GM21526 (cell line): ENCODE results near the gene EFS.
"Not testable (repeated sequence)": the region's sequence is repeated elsewhere in the genome, so short reads cannot be mapped to it uniquely, and the experiment has no call there.

Experiments
- ATAC-seq: cut with Tn5 transposase; IDR thresholded peaks from one replicate; pipeline ENCODE4 v1.9.1; 2021; ENCODE audit warnings: moderate library complexity; ENCODE audit not compliant: unreplicated experiment, low FRiP score

Gene EFS

GRCh38 chr14:23399591-23399990 is 34.6 kb upstream of the EFS start:
- ATAC-seq: no peak

DNA sequence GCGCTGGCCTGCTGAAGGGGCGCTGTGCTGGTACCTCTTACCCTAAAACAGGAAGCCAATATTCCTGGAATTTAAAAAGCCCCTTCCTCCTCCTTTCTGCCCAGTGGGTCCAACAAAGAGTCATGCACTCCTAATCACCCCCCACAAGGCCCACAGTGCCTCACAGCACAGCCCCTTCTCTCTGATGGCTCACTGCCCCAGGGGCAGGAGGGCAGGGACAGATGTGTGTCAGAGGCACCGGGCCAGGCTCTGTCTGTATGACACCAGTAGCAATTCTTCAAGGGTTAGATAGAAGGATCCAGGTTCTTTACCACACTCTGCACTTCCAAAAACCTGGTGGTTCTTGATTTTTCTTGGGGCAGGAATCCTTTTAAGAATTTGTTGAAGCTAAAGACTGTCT is 34.2 kb upstream of the EFS start:
- ATAC-seq: no peak

DNA sequence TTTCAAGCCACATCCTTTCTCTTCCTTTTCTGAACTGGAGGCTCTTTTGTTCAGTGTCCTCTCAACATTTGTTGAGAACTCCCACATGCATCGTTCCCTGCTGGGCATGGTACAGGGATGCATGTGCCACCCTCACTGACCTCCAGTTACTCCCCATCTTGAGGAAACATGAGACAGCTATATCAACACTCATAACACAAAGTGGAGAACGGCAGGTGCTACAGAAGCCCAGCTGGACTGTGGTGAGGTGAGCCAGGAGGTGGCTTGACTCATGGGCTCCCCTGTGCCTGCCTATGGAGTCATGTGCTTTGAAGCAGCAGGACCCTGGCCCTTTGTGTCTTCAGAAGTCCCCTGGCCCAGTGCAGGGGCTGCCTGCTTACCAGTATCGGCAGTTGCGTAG is 33.4 kb upstream of the EFS start:
- ATAC-seq: no peak

- ATAC-seq: no peak
These were observed 31.9 kb upstream of the EFS start for GRCh38 chr14:23396781-23397407.

DNA sequence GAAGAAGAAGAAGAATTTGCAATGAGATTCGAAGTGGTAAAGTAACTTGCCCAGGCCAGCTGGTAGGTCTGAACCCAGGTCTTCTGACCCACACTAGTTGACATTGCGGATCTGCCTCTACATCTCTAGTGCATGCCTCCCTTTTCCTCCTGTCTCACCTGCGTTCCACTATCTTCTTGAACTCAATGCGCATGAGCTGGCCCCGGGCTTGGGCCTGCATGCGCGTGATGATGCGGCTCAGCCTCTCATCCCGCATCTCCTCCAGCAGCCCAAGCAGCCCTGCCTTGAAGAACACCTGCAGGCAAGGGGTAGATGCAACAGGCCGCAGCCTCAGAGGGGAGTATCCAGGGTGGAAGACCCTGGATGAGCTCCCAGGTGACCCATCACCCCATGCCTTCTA is 31.2 kb upstream of the EFS start:
- no peak for ATAC-seq

GRCh38 chr14:23392613-23393012 is 27.6 kb upstream of the EFS start:
- ATAC-seq: no peak

DNA sequence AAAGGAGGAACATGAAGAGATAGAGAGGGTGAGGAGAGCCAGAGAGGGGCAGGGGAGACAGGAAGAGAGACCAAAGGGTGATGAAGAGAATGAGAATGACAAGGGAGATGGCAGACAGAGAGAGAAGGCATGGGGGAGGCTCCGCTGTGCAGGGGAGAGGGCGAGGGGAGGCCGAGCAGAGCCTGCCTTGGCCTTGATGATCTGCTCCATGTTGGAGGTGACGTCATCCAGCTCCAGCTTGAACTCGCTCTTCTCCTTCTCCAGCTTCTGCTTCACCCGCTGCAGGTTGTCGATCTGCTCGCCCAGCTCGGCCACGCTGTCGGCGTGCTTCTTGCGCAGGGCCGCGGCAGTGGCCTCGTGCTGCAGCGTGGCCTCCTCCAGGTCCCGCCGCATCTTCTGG is 24.9 kb upstream of the EFS start:
- not testable (repeated sequence) for ATAC-seq

DNA sequence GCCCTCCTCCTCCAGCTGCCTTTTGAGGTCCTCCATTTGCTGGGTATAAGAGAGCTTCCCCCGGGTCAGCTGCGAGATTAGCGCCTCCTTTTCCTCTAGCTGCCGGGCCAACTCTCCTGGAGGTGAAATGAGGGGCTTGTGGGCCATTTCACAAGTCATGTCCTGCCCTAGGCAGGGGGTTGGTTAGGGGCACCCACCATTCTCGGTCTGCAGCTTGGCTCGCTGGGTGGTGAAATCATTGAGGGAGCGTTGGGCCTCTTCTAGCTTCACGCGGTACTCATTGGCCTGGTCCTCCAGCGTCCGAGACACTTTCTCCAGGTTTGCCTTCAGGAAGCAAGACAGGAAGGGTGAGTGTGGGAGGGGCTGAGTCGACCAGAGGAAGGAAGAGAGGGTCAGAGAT is 24.4 kb upstream of the EFS start:
- no peak for ATAC-seq

GRCh38 chr14:23388996-23389395 is 24.0 kb upstream of the EFS start:
- ATAC-seq: no peak

DNA sequence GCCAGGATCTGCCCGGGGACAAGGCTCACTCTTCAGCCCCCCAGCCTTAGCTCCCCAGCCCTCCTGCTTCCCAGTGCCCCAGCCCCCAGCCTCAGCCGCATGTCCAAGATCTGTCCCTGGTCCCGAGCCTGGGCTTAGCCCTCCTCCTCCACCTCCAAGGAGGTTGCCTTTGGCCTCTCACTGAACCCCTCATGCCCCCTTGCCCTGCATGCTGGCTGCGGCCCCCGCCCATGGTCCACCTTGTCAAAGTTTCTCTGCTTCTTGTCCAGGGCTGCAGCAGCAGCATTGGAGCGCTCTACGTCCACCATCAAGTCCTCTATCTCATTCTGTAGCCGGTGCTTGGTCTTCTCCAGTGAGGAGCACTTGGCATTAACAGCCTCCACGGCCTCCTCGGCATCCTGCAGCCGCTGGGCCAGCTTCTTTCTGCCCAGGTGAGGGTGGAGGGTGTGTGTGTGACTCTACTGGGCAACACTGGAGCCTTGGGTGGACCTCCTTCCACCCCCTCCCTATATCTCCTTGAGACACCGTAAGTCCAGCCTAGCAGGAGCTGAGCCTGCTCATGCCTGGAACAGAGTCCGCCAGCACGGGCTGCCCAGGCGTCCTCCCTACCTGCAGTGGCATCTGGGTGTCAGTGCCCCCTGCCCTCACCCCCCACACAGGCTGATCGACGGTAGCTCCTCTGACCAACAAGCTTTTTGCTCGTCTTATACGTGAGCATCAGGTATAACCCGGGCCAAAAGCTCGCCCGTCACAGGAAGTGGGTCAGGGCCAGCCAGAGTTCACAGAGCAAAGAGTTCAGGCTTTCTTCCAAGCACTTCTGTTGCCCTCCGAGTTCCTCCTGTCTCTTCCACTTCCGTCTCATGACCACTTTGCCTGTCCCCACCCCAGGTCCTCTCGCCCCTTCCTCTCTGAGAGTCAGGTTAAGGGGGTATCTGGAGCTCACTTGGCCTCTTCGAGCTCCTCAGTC is 23.2 kb upstream of the EFS start:
- no peak for ATAC-seq

DNA sequence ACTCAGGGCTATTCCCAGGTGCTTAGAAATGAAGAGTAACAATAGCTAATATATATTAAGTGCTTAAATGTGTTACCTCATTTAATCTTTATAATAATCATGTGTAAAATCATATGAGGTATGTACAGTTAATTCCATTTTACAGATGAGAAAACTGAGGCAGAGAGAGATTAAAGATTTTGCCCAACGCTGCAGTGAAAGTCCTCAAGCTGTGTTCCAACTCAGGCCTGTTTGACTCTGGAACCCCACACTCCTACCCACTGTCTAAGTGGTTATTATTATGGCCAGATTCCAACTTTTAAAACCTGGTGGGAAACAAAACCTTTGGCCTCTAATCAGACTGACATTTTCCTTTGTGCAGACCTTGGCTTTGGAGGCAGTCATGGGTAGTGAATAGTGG is 22.0 kb upstream of the EFS start:
- no peak for ATAC-seq

GRCh38 chr14:23386266-23386657 is 21.3 kb upstream of the EFS start:
- ATAC-seq: not testable (repeated sequence)

GRCh38 chr14:23385642-23386265 is 20.8 kb upstream of the EFS start:
- ATAC-seq: no peak

- no peak for ATAC-seq
These were observed 20.3 kb upstream of the EFS start for GRCh38 chr14:23385244-23385641.

DNA sequence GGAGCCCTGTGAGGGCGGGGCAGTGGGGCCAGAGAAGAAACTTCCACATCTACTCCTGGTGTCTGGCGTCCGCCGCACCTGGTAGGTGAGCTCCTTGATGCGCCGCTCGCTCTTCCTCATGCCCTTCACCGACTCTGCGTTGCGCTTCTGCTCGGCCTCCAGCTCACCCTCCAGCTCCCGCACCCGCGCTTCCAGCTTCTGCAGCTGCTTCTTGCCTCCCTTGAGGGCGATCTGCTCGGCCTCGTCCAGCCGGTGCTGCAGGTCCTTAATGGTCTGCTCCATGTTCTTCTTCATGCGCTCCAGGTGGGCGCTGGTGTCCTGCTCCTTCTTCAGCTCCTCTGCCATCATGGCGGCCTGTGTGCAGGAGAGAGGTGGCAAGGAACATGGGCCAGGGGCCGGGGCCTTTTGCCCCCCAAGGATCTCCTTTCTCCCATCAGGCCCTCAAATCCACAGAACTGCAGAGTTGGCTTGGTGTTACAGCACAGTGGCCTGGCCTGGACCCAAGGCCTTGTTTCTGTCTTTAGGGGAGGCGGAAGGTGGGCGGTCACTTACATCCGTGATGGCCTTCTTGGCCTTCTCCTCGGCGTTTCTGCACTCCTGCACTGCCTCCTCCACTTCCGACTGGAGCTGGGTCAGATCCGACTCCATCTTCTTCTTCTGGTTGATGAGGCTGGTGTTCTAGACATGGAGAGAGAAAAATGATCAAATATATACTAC is 19.6 kb upstream of the EFS start:
- ATAC-seq: no peak

GRCh38 chr14:23382731-23383440 is 17.9 kb upstream of the EFS start:
- no peak for ATAC-seq

- ATAC-seq: no peak
These were observed 17.3 kb upstream of the EFS start for GRCh38 chr14:23382276-23382675.

- no peak for ATAC-seq
These were observed 16.9 kb upstream of the EFS start for GRCh38 chr14:23381871-23382270.

DNA sequence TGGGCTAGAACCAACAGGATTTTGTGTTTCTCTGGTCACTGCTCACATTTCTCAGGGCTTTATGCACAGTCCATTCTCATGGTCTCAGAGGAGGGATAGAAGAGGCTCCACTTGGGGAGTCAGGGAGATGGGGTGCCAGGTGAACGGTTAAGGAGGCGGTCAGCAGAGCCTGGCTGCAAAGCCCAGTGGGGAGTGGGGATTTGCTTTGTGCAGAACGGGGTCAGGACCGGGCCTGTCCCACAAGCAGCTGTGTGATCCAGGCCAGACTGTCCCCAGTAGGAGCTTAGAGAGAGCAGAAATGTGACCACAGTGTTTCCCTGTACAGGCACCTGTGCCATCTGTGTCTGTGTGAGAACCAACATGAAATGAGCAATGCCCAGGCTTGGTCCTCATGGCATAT is 16.0 kb upstream of the EFS start:
- ATAC-seq: no peak

DNA sequence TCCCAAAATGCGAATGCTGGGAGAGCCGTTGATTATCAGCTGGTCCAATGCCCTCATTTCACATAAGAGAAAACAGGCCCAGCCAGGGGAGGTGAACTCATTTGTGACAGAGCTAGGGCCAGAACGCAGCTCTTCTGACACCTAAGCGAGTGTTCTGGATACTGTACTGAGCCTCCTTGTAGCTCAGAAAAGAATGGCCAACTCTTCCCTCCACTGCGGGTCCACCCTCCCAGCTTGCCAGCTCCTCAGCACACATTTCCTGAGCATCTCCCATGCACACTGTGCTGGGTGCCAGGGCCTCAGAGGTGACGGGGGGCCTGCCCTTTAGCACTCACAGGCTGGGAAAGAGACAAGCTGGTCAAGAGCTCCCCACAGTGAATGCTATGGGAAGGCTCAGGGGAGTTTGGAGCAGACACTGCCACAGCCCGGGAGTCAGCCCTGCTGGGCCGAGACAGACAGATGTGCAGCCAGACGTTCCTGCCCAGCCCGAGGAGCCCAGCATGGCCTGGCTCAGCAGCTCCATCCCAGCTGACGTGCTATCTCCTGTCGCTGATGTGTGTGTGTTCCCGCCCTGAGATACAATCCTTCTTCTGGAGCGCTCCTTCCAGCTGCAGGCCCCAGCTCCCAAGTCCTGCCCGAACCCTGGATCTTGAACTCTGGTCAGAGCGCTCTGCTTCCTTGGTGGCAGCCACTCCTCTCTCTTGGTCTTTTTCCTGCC is 15.4 kb upstream of the EFS start:
- ATAC-seq: no peak
